ENCODE data around the gene NEURL4. TPM values are rescaled to one million over a fixed set of nuclear protein-coding genes. Genes with fewer than 3 reads are reported as not detected.
"Not testable (repeated sequence)": the region's sequence is repeated elsewhere in the genome, so short reads cannot be mapped to it uniquely, and the experiment has no call there.

The NEURL4 gene
- 35.2 TPM for polyA plus RNA-seq (2012; ENCODE audit: insufficient read depth, insufficient read length)

DNA sequence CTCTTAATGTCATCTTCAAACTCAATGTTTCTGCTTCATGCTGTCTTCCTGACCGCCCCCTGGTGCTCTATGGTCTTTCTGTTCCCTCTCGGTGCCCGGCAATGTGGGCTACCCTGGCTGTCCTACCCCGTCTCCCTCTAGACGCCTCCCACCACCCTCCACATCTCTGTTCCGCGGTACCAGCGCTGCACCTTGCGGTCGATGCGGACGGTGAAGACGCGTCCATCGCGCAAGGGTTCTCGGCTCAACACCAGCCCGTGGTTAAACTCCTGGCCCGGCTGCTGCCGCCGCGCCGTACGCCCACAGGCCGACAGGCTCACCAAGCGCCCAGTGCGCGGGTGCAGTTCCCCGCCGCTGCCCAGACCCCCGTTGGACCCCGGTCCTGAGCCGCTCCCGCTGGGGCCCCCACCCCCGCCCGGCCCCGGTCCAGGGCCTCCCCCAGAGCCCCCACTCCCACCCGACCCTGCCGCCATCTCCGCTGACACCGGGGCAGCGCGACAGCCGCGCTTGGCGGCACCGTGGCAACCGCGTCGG, at the start of gene NEURL4:
TSS of gene NEURL4 (minus strand) at position 496 of the 534 bp plus-strand sequence. CDS start at position 473, 23 bp downstream.
- DNase-seq (ENCODE audit: low read depth, low spot score): no peak
- peak within 1 kb of the TSS; percentile 77 for H3K4me3 ChIP-seq (ENCODE audit: low read length)

GRCh38 chr17:7374353-7374752, 45.2 kb upstream of the NEURL4 start:
- no peak overlapping the region for H3K4me3 ChIP-seq (ENCODE audit: low read length)
- DNase-seq (ENCODE audit: low read depth, low spot score): no peak

- H3K4me3 ChIP-seq (ENCODE audit: low read length): no peak overlapping the region
- DNase-seq (ENCODE audit: low read depth, low spot score): no peak
Observed at GRCh38 chr17:7370853-7371252, 41.7 kb upstream of the NEURL4 start.

GRCh38 chr17:7369825-7370224, 40.7 kb upstream of the NEURL4 start:
- DNase-seq (ENCODE audit: low read depth, low spot score): no peak
- H3K4me3 ChIP-seq (ENCODE audit: low read length): no peak overlapping the region

DNA sequence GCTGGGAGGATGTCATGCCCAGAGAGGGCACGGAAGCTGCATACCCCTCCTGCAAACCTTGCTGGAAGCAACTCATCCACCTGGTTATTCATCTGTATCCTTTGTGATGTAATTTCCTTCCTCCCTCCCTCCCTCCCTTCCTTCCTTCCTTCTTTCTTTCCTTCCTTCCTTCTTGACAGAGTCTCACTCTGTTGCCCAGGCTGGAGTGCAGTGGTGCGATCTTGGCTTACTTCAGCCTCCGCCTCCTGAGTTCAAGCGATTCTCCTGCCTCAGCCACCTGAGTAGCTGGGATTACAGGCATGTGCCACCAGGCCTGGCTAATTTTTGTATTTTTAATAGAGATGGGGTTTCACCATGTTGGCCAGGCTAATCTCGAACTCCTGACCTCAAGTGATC, 39.5 kb upstream of the NEURL4 start:
- DNase-seq (ENCODE audit: low read depth, low spot score); H3K4me3 ChIP-seq (ENCODE audit: low read length): not testable (repeated sequence)

- no peak for DNase-seq (ENCODE audit: low read depth, low spot score)
- no peak overlapping the region for H3K4me3 ChIP-seq (ENCODE audit: low read length)
Observed at GRCh38 chr17:7367918-7368598, 38.9 kb upstream of the NEURL4 start.

- no peak for DNase-seq (ENCODE audit: low read depth, low spot score)
Observed at GRCh38 chr17:7367083-7367482, 37.9 kb upstream of the NEURL4 start.

DNA sequence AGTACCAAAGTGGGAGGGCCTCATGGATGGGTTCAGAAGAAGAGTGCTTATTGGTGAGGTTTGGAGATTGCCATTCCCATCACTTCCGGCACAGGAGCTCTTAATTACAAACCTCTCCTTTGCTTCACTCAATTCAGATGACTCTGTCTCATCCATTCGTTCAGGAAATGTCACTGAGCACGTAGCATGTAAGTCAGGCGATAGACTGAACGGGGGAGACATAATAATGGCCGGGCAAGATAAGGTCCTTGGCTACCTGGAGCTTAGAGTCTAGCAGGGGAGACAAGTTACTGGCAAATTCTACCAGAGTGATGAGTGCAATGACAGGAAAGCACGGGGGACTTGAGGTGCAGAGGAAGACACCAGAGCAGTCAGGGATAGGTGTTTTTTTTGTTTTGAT, 36.8 kb upstream of the NEURL4 start:
- not testable (repeated sequence) for DNase-seq (ENCODE audit: low read depth, low spot score); H3K4me3 ChIP-seq (ENCODE audit: low read length)

More at GRCh38 chr17:7367083-7367482, 37.9 kb upstream of the NEURL4 start:
- H3K4me3 ChIP-seq (ENCODE audit: low read length): no peak overlapping the region

DNA sequence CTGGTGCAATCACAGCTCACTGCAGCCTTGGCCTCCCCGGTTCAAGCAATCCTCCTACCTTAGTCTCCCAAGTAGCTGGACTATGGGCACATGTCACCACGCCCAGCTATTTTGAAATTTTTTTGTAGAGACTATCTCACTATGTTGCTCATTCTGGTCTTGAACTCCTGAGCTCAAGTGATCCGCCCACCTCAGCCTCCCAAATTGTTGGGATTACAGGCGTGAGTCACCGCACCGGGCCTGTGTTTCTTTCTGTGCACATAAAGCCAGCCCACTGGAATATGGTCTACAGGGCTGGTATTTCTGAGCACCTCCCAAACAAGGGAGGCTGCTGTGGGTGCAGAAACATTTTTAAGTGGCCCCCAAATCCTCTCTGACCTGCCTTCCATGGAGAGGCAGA, 34.2 kb upstream of the NEURL4 start:
- no peak for DNase-seq (ENCODE audit: low read depth, low spot score)
- H3K4me3 ChIP-seq (ENCODE audit: low read length): no peak overlapping the region

GRCh38 chr17:7361906-7362305, 32.8 kb upstream of the NEURL4 start:
- H3K4me3 ChIP-seq (ENCODE audit: low read length): no peak overlapping the region
- no peak for DNase-seq (ENCODE audit: low read depth, low spot score)

GRCh38 chr17:7357381-7357780, 28.2 kb upstream of the NEURL4 start:
- no peak overlapping the region for H3K4me3 ChIP-seq (ENCODE audit: low read length)
- DNase-seq (ENCODE audit: low read depth, low spot score): no peak

DNA sequence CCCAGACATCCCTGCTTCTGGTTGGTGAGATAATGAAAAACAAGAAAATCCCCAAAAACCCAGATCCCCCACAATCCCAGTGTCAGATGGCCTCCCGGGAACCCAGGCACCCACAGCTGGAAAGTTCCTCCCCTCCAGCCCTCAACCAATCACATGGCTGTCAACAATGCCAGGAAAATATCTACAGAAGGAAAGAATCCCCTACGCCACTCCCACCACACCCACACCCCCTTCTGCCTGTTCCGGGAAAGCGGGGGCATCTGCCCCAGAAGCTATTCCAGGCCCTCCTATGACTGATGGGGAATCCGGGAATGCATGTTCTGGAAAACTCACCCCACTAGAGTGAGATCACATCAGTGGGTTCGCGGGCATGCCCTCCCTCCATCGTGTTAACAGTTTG, 27.6 kb upstream of the NEURL4 start:
- DNase-seq (ENCODE audit: low read depth, low spot score): no peak
- no peak overlapping the region for H3K4me3 ChIP-seq (ENCODE audit: low read length)

- H3K4me3 ChIP-seq (ENCODE audit: low read length): no peak overlapping the region
- peak; percentile 75 for DNase-seq (ENCODE audit: low read depth, low spot score)
Observed at GRCh38 chr17:7356072-7356549, 27.0 kb upstream of the NEURL4 start.

GRCh38 chr17:7355573-7355972, 26.4 kb upstream of the NEURL4 start:
- no peak for DNase-seq (ENCODE audit: low read depth, low spot score)
- H3K4me3 ChIP-seq (ENCODE audit: low read length): no peak overlapping the region

- H3K4me3 ChIP-seq (ENCODE audit: low read length): no peak within 1 kb of the TSS
- DNase-seq (ENCODE audit: low read depth, low spot score): no peak
Observed at GRCh38 chr17:7355053-7355452, 25.9 kb upstream of the NEURL4 start, which contains the start of gene TMEM95. Gene TMEM95 (plus strand): TSS chr17:7355156. CDS start chr17:7355205, 49 bp downstream.

GRCh38 chr17:7354262-7354843, 25.2 kb upstream of the NEURL4 start:
- DNase-seq (ENCODE audit: low read depth, low spot score): no peak
- H3K4me3 ChIP-seq (ENCODE audit: low read length): no peak overlapping the region

GRCh38 chr17:7352910-7353635, 23.9 kb upstream of the NEURL4 start:
- DNase-seq (ENCODE audit: low read depth, low spot score): no peak
- no peak overlapping the region for H3K4me3 ChIP-seq (ENCODE audit: low read length)

GRCh38 chr17:7352503-7352889, 23.4 kb upstream of the NEURL4 start:
- no peak for DNase-seq (ENCODE audit: low read depth, low spot score)
- H3K4me3 ChIP-seq (ENCODE audit: low read length): no peak overlapping the region

- no peak for DNase-seq (ENCODE audit: low read depth, low spot score)
- H3K4me3 ChIP-seq (ENCODE audit: low read length): no peak within 1 kb of the TSS
Observed at GRCh38 chr17:7351665-7352502, 22.7 kb upstream of the NEURL4 start, which contains the start of gene KCTD11. Gene KCTD11 (plus strand): TSS chr17:7352162.

Measured in Jurkat, Clone E6-1 (cell line).